Measurements from ENCODE around the gene CRYM. TPM values are rescaled to one million over a fixed set of nuclear protein-coding genes. Genes with fewer than 3 reads are reported as not detected.
"Not testable (repeated sequence)": the region's sequence is repeated elsewhere in the genome, so short reads cannot be mapped to it uniquely, and the experiment has no call there.

CRYM gene
- total RNA-seq, 1 donor, result 2.8 TPM

DNA sequence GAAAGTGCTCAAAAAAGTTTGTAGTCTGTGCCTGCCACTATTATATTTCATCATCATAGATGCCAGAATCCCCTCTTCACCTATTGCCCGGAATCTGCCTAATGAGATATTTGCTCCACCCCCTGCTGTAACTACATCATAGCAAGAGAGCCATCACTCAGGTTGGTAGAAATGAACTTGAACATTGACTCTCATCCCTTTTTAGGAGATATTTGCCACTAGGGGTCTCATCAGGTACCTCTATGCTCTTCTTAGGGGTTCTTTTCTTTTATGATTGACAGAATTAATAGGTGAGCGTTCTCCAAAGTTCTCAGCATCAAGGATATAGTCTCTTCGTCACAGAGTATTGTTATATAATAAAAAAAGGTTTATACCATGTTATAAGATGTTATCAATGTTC is 24.6 kb downstream of the CRYM start:
- no peak overlapping the region for H3K4me3 ChIP-seq (ENCODE audit: low read depth, low read length)
- TF ChIP-seq, protein P1, sequence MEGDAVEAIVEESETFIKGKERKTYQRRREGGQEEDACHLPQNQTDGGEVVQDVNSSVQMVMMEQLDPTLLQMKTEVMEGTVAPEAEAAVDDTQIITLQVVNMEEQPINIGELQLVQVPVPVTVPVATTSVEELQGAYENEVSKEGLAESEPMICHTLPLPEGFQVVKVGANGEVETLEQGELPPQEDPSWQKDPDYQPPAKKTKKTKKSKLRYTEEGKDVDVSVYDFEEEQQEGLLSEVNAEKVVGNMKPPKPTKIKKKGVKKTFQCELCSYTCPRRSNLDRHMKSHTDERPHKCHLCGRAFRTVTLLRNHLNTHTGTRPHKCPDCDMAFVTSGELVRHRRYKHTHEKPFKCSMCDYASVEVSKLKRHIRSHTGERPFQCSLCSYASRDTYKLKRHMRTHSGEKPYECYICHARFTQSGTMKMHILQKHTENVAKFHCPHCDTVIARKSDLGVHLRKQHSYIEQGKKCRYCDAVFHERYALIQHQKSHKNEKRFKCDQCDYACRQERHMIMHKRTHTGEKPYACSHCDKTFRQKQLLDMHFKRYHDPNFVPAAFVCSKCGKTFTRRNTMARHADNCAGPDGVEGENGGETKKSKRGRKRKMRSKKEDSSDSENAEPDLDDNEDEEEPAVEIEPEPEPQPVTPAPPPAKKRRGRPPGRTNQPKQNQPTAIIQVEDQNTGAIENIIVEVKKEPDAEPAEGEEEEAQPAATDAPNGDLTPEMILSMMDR (IDR thresholded peaks at IDR 0.05; ENCODE audit: insufficient read depth, low read length), result no peak
- no peak for DNase-seq (ENCODE audit: low read depth)

DNA sequence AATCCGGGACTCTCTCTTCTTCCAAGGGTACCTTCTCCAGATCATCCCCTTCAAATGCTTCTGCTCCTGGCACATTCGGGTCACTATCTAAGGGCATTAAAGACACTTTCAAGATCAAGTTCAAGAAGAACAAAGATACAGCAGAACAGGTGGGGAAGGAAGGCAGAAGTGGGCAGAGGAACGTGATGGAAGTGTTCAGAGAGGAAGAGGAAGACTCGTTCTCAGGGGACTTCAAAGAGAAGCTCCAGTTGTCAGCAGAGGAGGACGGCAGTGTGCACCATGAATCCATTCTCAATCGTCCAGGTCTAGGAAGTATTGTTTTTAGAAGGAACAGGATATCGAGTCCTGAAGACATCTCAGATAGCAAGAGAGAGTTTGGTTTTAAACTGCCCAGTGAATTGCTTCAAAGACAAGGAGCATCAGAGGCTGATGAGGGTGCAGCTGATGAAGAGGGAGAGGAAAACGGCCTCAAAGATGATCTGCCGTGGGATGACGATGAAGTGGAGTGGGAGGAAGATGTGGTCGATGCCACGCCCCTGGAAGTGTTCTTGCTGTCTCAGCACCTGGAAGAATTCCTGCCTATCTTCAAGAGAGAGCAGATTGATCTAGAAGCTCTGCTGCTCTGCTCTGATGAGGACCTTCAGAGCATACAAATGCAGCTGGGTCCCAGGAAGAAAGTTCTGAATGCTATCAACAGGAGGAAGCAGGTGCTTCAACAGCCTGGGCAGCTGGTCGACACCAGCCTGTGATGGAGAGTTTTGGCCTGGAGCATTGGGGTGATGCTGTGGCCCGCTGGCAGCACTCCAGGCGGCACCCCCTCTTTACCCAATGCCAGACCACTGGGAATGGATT is 27.8 kb downstream of the CRYM start:
- TF ChIP-seq, protein P1 (IDR thresholded peaks at IDR 0.05; ENCODE audit: insufficient read depth, low read length), result no peak
- DNase-seq (ENCODE audit: low read depth), result no peak
- H3K4me3 ChIP-seq (ENCODE audit: low read depth, low read length), result no peak overlapping the region

DNA sequence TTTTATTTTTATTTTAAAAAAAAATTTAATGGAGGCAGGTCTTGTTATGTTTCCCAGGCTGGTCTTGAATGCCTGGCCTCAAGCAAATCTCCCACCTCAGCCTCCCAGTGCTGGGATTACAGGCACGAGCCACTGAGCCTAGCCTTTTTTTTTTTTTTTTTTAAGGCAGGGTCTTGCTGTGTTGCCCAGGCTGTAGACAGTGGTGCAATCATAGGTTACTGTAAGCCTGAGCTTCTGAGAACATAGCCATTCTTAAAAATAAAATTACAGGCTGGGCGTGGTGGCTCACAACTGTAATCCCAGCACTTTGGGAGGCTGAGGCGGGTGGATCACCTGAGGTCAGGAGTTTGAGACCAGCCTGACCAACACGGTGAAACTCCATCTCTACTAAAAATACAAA is 29.9 kb downstream of the CRYM start:
- DNase-seq (ENCODE audit: low read depth); H3K4me3 ChIP-seq (ENCODE audit: low read depth, low read length): not testable (repeated sequence)

DNA sequence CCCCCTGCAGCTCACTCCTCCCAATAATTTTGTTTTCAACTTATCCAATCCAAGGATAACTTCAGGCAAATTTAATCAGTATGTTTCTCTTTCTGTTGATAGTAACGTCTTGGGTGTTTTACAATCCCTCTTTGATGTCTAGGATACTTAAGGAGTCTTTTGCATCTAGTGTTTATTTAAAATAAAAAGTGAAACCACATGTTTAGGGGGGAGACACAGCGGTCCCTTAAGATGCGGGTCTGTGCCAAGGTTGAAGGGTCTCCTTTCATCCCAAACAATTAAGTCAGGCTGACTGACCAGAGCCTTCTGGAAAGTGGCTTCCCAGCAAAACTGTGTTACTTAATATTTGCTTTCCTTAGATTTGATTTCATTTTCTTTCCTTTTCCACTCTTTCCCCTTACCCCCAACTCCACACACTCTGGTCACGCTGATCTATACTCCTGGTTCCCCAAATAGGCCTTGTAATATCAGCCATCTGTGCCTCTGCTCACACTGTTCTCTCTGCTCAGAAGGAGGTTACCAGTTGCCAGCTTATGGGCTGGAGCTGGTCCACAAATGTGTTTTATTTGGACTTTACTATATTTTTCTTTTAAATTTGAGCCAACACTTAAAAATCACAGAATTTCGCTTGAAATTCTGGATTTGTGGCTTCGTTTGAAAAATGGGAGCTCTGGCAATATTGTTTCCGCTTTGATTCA is 33.4 kb downstream of the CRYM start:
- no peak overlapping the region for H3K4me3 ChIP-seq (ENCODE audit: low read depth, low read length)
- peak; percentile 49 for DNase-seq (ENCODE audit: low read depth)
- TF ChIP-seq, protein P1 (IDR thresholded peaks at IDR 0.05; ENCODE audit: insufficient read depth, low read length), result no peak

DNA sequence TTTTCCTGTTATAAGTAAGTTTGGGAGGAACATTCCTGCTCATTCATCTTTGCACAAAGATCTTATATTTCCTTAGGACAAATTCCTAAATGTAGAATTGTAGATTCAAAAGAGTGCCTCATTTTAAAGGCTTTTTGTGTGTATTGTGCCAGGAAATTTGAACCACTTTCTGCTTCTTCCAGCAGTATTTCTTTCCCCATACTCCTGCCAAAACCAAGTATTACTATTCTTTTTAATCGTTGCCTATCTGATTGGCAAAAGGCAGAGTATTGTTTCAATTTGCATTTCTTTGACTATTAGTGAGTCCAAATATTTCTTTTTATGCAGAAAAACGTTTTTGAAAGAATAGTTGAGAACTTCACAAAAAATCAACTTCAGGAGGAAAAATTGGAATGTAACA is 35.3 kb downstream of the CRYM start:
- TF ChIP-seq, protein P1 (IDR thresholded peaks at IDR 0.05; ENCODE audit: insufficient read depth, low read length), result no peak
- H3K4me3 ChIP-seq (ENCODE audit: low read depth, low read length), result no peak overlapping the region
- peak; percentile 90 for DNase-seq (ENCODE audit: low read depth)

DNA sequence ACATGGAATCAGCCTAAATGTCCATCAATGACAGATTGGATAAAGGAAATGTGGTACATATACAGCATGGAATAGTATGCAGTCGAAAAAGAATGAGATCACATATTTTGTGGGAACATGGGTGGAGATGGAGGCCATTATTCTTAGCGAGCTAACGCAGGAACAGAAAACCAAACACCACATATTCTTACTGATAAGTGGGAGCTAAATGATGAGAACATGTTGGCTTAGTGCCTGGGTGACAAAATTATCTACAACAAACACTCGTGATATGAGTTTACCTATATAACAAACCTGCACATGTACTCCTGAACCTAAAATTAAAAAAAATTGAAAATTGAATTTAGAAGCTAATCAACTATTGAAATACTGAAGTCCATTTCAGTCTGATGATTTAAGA is 38.4 kb downstream of the CRYM start:
- TF ChIP-seq, protein P1 (IDR thresholded peaks at IDR 0.05; ENCODE audit: insufficient read depth, low read length), result no peak
- no peak for DNase-seq (ENCODE audit: low read depth)
- no peak overlapping the region for H3K4me3 ChIP-seq (ENCODE audit: low read depth, low read length)

DNA sequence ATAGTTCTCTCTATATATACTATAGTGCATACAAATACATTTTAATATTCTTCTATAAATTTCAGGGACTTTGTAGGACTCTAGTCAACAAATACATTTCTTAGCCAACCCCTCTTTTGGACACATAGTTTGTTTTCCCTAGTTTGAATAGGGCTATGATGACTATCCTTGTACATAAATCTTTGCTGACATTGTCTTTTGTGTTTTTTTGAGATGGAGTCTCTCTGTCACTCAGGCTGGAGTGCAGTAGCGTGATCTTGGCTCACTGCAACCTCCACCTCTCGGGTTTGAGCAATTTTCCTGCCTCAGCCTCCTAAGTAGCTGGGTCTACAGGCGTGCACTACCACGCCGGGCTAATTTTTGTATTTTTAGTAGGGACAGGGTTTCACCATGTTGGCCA is 41.3 kb downstream of the CRYM start:
- DNase-seq (ENCODE audit: low read depth), result no peak
- H3K4me3 ChIP-seq (ENCODE audit: low read depth, low read length), result no peak overlapping the region
- TF ChIP-seq, protein P1 (IDR thresholded peaks at IDR 0.05; ENCODE audit: insufficient read depth, low read length), result no peak
